GM18519 (cell line): ENCODE data around the gene NINJ1.
"Not testable (repeated sequence)": the region's sequence is repeated elsewhere in the genome, so short reads cannot be mapped to it uniquely, and the experiment has no call there.

Source experiments
- ATAC-seq: cut with Tn5 transposase; IDR thresholded peaks from one replicate; pipeline ENCODE4 v1.9.1; 2021; ENCODE audit warnings: mild to moderate bottlenecking, moderate library complexity; ENCODE audit not compliant: unreplicated experiment, low FRiP score

NINJ1 gene

DNA sequence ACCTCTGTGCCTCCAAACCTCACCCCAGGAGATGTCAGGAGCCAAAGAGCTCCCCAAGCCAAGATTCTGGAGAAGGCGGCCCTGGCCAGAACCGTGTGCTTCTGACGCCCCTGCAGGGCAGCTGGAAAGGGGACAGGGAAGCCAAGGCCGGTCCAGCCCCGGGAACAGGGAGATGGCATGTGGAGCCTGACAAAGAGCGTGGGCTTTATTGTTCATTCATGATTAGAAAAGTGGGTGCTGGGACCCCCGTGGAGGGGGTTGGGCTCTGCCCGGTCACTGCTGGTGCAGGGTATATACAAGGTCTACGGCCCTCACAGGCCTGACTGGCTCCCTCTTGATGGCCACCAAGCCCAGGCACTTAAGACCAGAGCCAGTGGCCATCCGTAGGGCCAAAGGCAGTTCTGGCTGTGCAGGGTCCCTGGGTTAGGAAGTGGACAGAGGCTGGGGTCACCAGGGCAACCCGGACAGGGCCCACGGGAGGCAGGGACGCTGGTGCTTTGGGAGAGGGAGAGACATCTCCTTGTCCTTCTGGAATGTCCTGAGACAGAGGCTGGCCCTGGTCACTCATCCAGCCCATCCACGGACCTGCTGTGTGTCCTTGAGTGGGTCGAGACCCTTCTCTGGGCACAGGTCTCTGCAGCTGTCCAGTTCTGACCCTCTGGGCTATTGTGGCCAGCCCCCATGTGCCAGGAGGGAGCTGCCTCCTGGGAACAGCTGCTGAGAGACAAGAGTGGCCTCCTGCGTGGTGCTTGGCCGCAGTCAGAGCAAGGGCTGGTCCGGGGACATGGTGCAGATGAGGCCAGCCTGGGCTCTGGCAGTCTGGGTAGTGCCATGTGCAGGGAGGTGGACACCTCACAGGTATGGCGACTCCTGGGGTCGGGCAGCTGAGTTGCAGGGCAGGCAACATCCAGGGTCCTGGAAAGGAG is 12.5 kb downstream of the NINJ1 start:
- ATAC-seq, result no peak

- ATAC-seq, result no peak
Observed at GRCh38 chr9:93120846-93121315, 13.2 kb downstream of the NINJ1 start.

DNA sequence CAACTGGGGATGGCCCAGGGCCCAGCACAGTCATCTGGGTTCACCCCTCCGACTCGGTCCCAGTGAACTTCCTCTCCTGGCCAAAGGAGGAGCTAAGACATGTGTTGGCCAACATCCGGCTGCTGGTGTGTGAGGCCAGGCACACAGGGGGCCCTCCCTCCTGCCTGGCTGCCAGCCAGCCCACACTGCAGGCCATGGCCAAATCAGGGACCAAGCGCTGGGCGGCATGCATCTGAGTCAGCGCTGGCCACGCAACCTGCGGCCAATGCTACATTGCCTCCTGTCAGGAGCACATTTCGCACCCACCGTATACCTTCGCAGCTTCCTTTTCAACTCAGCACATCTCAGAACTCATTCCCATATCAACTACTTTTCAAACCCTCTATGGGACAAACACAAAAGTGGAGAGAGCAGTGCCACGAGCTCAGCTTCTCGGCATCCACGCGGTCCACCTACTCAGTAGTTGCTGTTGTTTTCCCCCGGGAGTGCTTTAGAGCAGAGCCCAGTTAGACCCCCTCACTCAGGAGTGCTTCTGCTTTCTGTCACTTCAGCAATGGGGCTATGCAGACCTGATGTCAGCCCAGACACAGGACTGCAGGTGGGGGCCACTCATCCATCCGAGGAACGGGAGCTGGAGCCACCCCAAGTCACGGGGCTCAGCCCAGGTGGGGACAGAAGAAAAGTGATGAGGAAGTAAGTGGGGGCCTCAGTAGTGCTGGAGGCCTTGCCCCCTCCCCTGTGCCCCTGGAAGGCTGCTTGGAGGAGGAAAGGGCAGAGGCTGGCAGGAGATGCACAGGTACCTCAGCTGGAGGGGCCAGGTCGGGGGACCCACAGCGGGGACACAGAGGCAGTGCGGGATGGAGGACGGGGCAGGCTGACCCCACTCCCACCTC is 13.9 kb downstream of the NINJ1 start:
- peak; percentile 73 for ATAC-seq

DNA sequence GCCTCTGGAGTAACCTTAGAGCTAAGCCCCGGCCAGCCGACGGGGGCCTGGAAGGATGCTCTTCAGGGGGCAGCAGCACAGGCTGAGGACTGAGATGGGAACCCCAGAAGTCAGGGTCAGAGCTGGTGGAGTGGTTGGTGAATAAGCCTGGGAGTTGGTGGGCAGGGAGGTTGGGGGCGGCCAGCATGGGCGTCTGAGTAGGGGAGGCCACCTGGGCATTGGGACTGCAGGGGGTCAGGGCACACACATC is 14.4 kb downstream of the NINJ1 start:
- ATAC-seq, result no peak

GRCh38 chr9:93118863-93119702 is 15.0 kb downstream of the NINJ1 start:
- ATAC-seq, result no peak

GRCh38 chr9:93117924-93118862 is 15.9 kb downstream of the NINJ1 start:
- ATAC-seq, result no peak

DNA sequence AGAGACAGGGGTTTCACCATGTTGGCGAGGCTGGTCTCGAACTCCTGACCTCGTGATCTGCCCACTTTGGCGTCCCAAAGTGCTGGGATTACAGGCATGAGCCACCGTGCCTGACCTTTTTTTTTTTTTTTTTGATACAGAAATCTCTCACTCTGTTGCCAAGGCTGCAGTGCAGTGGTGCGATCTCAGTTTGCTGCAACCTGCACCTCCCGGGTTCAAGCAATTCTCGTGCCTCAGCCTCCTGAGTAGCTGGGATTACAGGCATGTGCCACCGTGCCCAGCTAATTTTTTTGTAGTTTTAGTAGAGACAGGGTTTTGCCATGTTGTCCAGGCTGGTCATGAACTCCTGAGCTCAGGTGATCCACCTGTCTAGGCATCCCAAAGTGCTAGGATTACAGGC is 16.5 kb downstream of the NINJ1 start:
- ATAC-seq, result not testable (repeated sequence)

DNA sequence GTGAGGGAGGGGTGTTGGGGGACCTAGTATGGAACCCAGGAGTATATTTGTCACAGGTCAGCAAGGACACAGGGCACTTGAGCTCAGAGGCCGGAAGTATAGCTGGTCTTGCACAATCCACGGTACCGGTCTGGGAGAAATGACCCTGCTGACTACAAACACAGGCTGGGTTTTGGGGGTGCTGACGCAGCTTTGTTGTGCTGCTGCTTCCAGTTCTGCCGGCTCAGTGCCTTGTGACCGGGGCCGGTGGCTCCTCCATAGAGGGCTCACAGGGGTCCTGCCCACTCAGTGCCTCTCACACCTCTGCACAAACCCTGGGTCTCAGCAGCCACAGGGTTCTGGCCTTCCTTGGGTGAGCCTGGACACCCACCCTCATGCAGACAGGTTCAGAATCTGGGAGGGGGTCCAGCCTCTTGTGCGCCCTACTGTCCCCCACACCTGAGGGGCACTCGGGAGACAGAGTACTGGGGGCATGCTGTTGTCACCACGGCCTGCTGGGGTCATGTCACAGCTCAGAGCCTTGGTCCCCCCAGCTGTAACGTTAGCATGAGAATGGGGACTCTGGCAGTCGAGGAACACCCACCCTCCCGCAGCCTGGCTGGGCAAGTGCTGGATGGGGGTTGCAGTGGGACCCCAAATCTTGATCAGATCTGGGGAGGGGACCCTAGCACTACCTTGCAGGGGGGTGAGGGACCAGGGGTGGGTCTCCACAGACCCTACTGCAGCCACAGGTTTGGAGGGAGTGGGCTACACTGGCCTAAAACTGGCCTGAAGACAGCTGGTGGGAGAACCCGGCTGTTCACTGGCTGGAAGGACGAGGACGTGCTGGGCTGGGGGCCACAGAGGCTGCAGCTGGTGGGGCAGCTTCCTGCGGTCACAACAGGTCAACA is 17.7 kb downstream of the NINJ1 start:
- ATAC-seq, result no peak

- no peak for ATAC-seq
Observed at GRCh38 chr9:93115486-93116071, 18.5 kb downstream of the NINJ1 start.

GRCh38 chr9:93114984-93115335 is 19.1 kb downstream of the NINJ1 start:
- no peak for ATAC-seq

DNA sequence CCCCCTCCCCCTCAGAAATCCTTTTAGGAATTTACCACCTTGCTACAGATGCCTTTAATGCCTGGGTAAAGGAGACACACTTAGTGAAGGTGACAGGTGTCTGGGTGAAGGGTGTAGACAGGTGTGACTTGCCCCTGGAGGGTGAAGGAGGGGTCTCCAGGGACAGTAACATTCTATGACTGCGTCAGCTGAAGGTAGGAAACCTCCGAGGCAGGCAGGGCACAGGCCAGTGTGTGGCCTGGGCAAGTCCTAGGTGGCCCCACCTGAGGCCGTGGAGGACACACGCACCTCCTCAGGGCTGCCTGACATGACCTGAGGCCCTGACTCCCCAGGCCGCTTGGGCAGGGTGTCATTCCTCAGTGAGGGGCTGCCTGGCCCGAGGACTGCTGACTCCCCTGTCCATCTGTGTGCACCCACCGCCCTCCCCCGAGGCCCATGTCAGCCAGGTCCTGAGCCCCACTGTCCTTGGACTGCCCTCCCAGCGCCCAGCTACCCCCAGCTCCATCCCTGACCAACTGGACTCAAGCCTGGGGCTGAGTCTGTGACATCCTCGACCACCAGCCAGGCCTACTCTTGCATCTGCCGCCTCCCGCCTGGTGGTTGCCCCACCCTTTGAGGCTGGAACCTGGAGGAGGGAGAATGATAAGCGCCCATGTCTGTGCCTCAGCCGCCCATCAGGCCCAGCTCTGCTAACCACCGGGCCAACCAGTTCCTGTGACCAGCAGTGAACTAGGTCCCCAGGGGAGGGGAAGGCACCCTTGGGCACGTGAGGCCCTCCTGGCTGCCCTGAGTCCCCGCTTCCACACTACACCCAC is 19.7 kb downstream of the NINJ1 start:
- no peak for ATAC-seq

DNA sequence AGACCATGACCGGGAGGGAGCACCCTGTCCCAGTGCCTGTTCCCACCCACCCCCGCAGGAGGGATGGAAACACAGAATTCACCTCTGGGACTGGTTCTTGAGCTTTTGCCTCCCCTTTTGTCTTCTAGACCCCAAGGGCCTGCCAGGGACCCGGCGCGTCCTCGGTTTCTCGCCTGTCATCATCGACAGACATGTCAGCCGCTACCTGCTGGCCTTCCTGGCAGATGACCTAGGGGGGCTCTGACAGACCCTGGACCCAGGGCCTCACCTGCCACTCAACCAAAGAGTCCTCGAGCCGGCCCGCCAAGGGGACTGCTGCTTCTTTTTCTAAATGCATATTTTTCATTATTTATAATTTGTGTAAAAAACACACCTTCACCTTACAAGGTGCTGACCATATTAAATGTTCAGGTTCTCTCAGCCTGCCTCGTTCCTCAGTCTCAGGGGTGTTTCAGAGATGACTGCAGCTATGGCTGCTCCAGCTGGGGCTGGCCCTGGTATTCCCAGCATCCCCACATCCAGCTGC is 21.1 kb downstream of the NINJ1 start:
- no peak for ATAC-seq

GRCh38 chr9:93112116-93112863 is 21.8 kb downstream of the NINJ1 start:
- no peak for ATAC-seq

GRCh38 chr9:93111371-93112115 is 22.5 kb downstream of the NINJ1 start:
- ATAC-seq, result no peak

DNA sequence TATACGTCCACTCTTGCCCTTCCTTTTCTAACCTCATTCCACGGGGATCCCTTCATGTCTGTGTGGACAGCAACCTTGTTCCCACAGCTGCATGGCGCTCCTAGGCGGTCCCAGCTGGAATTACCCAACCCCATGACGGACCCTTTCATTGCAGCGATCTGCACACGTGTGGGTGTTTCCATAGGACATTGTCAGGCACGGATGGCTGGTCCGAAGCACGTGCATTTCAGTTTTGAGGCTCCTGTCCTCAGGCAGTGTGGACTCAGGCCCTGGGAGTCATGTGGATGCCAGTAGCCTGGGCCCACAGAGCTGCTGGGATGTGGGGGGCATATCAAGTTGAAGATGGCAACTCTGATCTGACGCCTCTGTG is 23.1 kb downstream of the NINJ1 start:
- ATAC-seq, result no peak

- no peak for ATAC-seq
Observed at GRCh38 chr9:93110311-93110855, 23.7 kb downstream of the NINJ1 start.
